SIG-M5 treated with dmso at 0.1 percent for 504 hours (cell line): ENCODE measurements around the gene RAB3C.

Source experiments
- DNase-seq: peaks from one replicate; lab custom pipeline; 2025; ENCODE audit not compliant: unreplicated experiment; lab: John Stamatoyannopoulos, UW

The RAB3C gene

GRCh38 chr5:58718269-58718978 is 135.5 kb downstream of the RAB3C start:
- DNase-seq = no peak

- no peak for DNase-seq
Measured at GRCh38 chr5:58722160-58722559, 139.3 kb downstream of the RAB3C start.

GRCh38 chr5:58724992-58725391 is 142.1 kb downstream of the RAB3C start:
- DNase-seq = no peak

- no peak for DNase-seq
Measured at GRCh38 chr5:58731641-58732040, 148.8 kb downstream of the RAB3C start.

GRCh38 chr5:58735637-58736036 is 152.8 kb downstream of the RAB3C start:
- no peak for DNase-seq

- DNase-seq = no peak
Measured at GRCh38 chr5:58736214-58736613, 153.3 kb downstream of the RAB3C start.

- no peak for DNase-seq
Measured at GRCh38 chr5:58737671-58738070, 154.8 kb downstream of the RAB3C start.

GRCh38 chr5:58738336-58738735 is 155.5 kb downstream of the RAB3C start:
- no peak for DNase-seq

- DNase-seq = no peak
Measured at GRCh38 chr5:58739051-58739450, 156.2 kb downstream of the RAB3C start.

GRCh38 chr5:58740956-58741355 is 158.1 kb downstream of the RAB3C start:
- DNase-seq = no peak

- no peak for DNase-seq
Measured at GRCh38 chr5:58745350-58745749, 162.5 kb downstream of the RAB3C start.

GRCh38 chr5:58746321-58746720 is 163.4 kb downstream of the RAB3C start:
- DNase-seq = no peak

GRCh38 chr5:58750036-58750435 is 167.2 kb downstream of the RAB3C start:
- DNase-seq = no peak

- DNase-seq = no peak
Measured at GRCh38 chr5:58751222-58751837, 168.5 kb downstream of the RAB3C start.

GRCh38 chr5:58752104-58752503 is 169.2 kb downstream of the RAB3C start:
- no peak for DNase-seq

GRCh38 chr5:58753446-58753845 is 170.6 kb downstream of the RAB3C start:
- no peak for DNase-seq

- no peak for DNase-seq
Measured at GRCh38 chr5:58754250-58754649, 171.4 kb downstream of the RAB3C start.

GRCh38 chr5:58755397-58755796 is 172.5 kb downstream of the RAB3C start:
- no peak for DNase-seq

- DNase-seq = peak; percentile 67
Measured at GRCh38 chr5:58759745-58760144, 176.9 kb downstream of the RAB3C start.

- no peak for DNase-seq
Measured at GRCh38 chr5:58760222-58760621, 177.3 kb downstream of the RAB3C start.

GRCh38 chr5:58761407-58761806 is 178.5 kb downstream of the RAB3C start:
- no peak for DNase-seq

- DNase-seq = no peak
Measured at GRCh38 chr5:58763390-58763789, 180.5 kb downstream of the RAB3C start.

- no peak for DNase-seq
Measured at GRCh38 chr5:58764199-58764598, 181.3 kb downstream of the RAB3C start.
